IPS-15b (cell line): ENCODE results near the gene TMEM163.
"Not testable (repeated sequence)": the region's sequence is repeated elsewhere in the genome, so short reads cannot be mapped to it uniquely, and the experiment has no call there.

Source experiments
- H3K27me3 ChIP-seq: one replicate; pipeline ENCODE4 v1.6.1; 2013; ENCODE audit warnings: low read length; ENCODE audit not compliant: control insufficient read depth, insufficient read depth
- H3K36me3 ChIP-seq: one replicate; pipeline ENCODE4 v1.6.1; 2013; ENCODE audit warnings: low read length; ENCODE audit not compliant: control insufficient read depth, insufficient read depth
- H3K4me1 ChIP-seq: one replicate; pipeline ENCODE4 v1.6.1; 2013; ENCODE audit warnings: mild to moderate bottlenecking, low read length; ENCODE audit not compliant: control insufficient read depth, insufficient read depth
- H3K4me3 ChIP-seq: one replicate; pipeline ENCODE4 v1.5.1; 2013; ENCODE audit warnings: low read depth, low read length
- H3K9ac ChIP-seq: one replicate; pipeline ENCODE4 v1.6.1; 2013; ENCODE audit warnings: low read depth, mild to moderate bottlenecking, low read length
- H3K9me3 ChIP-seq: one replicate; pipeline ENCODE4 v1.6.1; 2013; ENCODE audit warnings: mild to moderate bottlenecking, low read length; ENCODE audit not compliant: control insufficient read depth, insufficient read depth

TMEM163 gene

GRCh38 chr2:134718817-134719814 lies at the start of gene TMEM163:
TMEM163 (minus strand) TSS chr2:134719000.
- H3K4me3 ChIP-seq, result peak within 1 kb of the TSS; percentile 86
- no peak within 1 kb of the TSS for H3K9ac ChIP-seq
- no peaks in the 10 kb centered on the region for H3K9me3 ChIP-seq
- peaks cover 55% of the 10 kb centered on the region for H3K27me3 ChIP-seq
- H3K4me1 ChIP-seq, result peaks cover 9% of the 10 kb centered on the region
- no peaks in the 10 kb centered on the region for H3K36me3 ChIP-seq

GRCh38 chr2:134766583-134766982 lies 47.8 kb upstream of the TMEM163 start:
- peaks cover 5% of the 10 kb centered on the region for H3K4me1 ChIP-seq
- H3K9ac ChIP-seq, result no peak overlapping the region

GRCh38 chr2:134765987-134766386 lies 47.2 kb upstream of the TMEM163 start:
- Histone ChIP-seq H3K9me3 (no peaks in the 10 kb centered on the region), H3K4me1 (peaks cover 2% of the 10 kb centered on the region), H3K4me3 (no peak overlapping the region), H3K9ac (no peak overlapping the region), H3K36me3 (no peaks in the 10 kb centered on the region), H3K27me3 (no peaks in the 10 kb centered on the region)

More at GRCh38 chr2:134766583-134766982, 47.8 kb upstream of the TMEM163 start:
- Histone ChIP-seq H3K9me3 (no peaks in the 10 kb centered on the region), H3K36me3 (no peaks in the 10 kb centered on the region), H3K27me3 (no peaks in the 10 kb centered on the region), H3K4me3 (no peak overlapping the region)

- Histone ChIP-seq H3K4me3 (no peak overlapping the region), H3K9ac (no peak overlapping the region), H3K27me3 (no peaks in the 10 kb centered on the region), H3K4me1 (no peaks in the 10 kb centered on the region), H3K36me3 (no peaks in the 10 kb centered on the region), H3K9me3 (no peaks in the 10 kb centered on the region)
Measured at GRCh38 chr2:134764164-134764563, 45.4 kb upstream of the TMEM163 start.

- H3K36me3 ChIP-seq, result no peaks in the 10 kb centered on the region
- no peak overlapping the region for H3K4me3 ChIP-seq
- no peaks in the 10 kb centered on the region for H3K27me3 ChIP-seq
- H3K4me1 ChIP-seq, result no peaks in the 10 kb centered on the region
- no peak overlapping the region for H3K9ac ChIP-seq
- no peaks in the 10 kb centered on the region for H3K9me3 ChIP-seq
Measured at GRCh38 chr2:134763164-134763710, 44.4 kb upstream of the TMEM163 start.

GRCh38 chr2:134762508-134762907 lies 43.7 kb upstream of the TMEM163 start:
- no peak overlapping the region for H3K9ac ChIP-seq
- H3K36me3 ChIP-seq, result no peaks in the 10 kb centered on the region
- no peaks in the 10 kb centered on the region for H3K4me1 ChIP-seq
- no peaks in the 10 kb centered on the region for H3K27me3 ChIP-seq
- no peak overlapping the region for H3K4me3 ChIP-seq
- H3K9me3 ChIP-seq, result no peaks in the 10 kb centered on the region

- no peaks in the 10 kb centered on the region for H3K36me3 ChIP-seq
- no peaks in the 10 kb centered on the region for H3K4me1 ChIP-seq
- H3K4me3 ChIP-seq, result no peak overlapping the region
- H3K9me3 ChIP-seq, result no peaks in the 10 kb centered on the region
- H3K27me3 ChIP-seq, result no peaks in the 10 kb centered on the region
- no peak overlapping the region for H3K9ac ChIP-seq
Measured at GRCh38 chr2:134760385-134760784, 41.6 kb upstream of the TMEM163 start.

GRCh38 chr2:134758633-134759032 lies 39.8 kb upstream of the TMEM163 start:
- H3K9me3 ChIP-seq, result no peaks in the 10 kb centered on the region
- H3K9ac ChIP-seq, result no peak overlapping the region
- no peak overlapping the region for H3K4me3 ChIP-seq
- H3K27me3 ChIP-seq, result no peaks in the 10 kb centered on the region
- no peaks in the 10 kb centered on the region for H3K4me1 ChIP-seq
- no peaks in the 10 kb centered on the region for H3K36me3 ChIP-seq

GRCh38 chr2:134751981-134752380 lies 33.2 kb upstream of the TMEM163 start:
- H3K36me3 ChIP-seq, H3K4me1 ChIP-seq, H3K9ac ChIP-seq, H3K9me3 ChIP-seq, H3K27me3 ChIP-seq: not testable (repeated sequence)
- peak overlapping the region; percentile 26 for H3K4me3 ChIP-seq

GRCh38 chr2:134745546-134745945 lies 26.7 kb upstream of the TMEM163 start:
- no peak overlapping the region for H3K9ac ChIP-seq
- H3K27me3 ChIP-seq, result no peaks in the 10 kb centered on the region
- H3K9me3 ChIP-seq, result no peaks in the 10 kb centered on the region
- H3K4me1 ChIP-seq, result no peaks in the 10 kb centered on the region
- H3K4me3 ChIP-seq, result no peak overlapping the region
- no peaks in the 10 kb centered on the region for H3K36me3 ChIP-seq

GRCh38 chr2:134745023-134745422 lies 26.2 kb upstream of the TMEM163 start:
- no peak overlapping the region for H3K4me3 ChIP-seq
- H3K9ac ChIP-seq, result no peak overlapping the region
- no peaks in the 10 kb centered on the region for H3K27me3 ChIP-seq
- H3K9me3 ChIP-seq, result no peaks in the 10 kb centered on the region
- no peaks in the 10 kb centered on the region for H3K36me3 ChIP-seq
- no peaks in the 10 kb centered on the region for H3K4me1 ChIP-seq

- Histone ChIP-seq H3K4me1 (no peaks in the 10 kb centered on the region), H3K9ac (no peak overlapping the region), H3K36me3 (no peaks in the 10 kb centered on the region), H3K4me3 (no peak overlapping the region), H3K27me3 (no peaks in the 10 kb centered on the region), H3K9me3 (no peaks in the 10 kb centered on the region)
Measured at GRCh38 chr2:134739879-134740301, 21.1 kb upstream of the TMEM163 start.
